ENCODE results near the gene SHISA9. TPM values are rescaled to one million over a fixed set of nuclear protein-coding genes. Genes with fewer than 3 reads are reported as not detected.

Gene SHISA9
- total RNA-seq, 1 donor from 2014 or later: 0.52 TPM

GRCh38 chr16:13068912-13069583 lies 167.7 kb downstream of the SHISA9 start:
- no peak for DNase-seq (ENCODE audit: low spot score)

- no peak for DNase-seq (ENCODE audit: low spot score)
Measured at GRCh38 chr16:13070268-13070667, 168.9 kb downstream of the SHISA9 start.

- DNase-seq (ENCODE audit: low spot score): no peak
Measured at GRCh38 chr16:13076878-13077277, 175.5 kb downstream of the SHISA9 start.

GRCh38 chr16:13077816-13078215 lies 176.4 kb downstream of the SHISA9 start:
- DNase-seq (ENCODE audit: low spot score): no peak

GRCh38 chr16:13080531-13080930 lies 179.1 kb downstream of the SHISA9 start:
- DNase-seq (ENCODE audit: low spot score): no peak

GRCh38 chr16:13081825-13082331 lies 180.5 kb downstream of the SHISA9 start:
- no peak for DNase-seq (ENCODE audit: low spot score)

- DNase-seq (ENCODE audit: low spot score): no peak
Measured at GRCh38 chr16:13083681-13084080, 182.3 kb downstream of the SHISA9 start.

GRCh38 chr16:13084331-13084730 lies 182.9 kb downstream of the SHISA9 start:
- no peak for DNase-seq (ENCODE audit: low spot score)

- DNase-seq (ENCODE audit: low spot score): no peak
Measured at GRCh38 chr16:13093661-13094060, 192.3 kb downstream of the SHISA9 start.

- DNase-seq (ENCODE audit: low spot score): no peak
Measured at GRCh38 chr16:13095061-13095460, 193.7 kb downstream of the SHISA9 start.

- no peak for DNase-seq (ENCODE audit: low spot score)
Measured at GRCh38 chr16:13098536-13098935, 197.1 kb downstream of the SHISA9 start.

- no peak for DNase-seq (ENCODE audit: low spot score)
Measured at GRCh38 chr16:13099822-13100221, 198.4 kb downstream of the SHISA9 start.

- DNase-seq (ENCODE audit: low spot score): no peak
Measured at GRCh38 chr16:13100970-13101369, 199.6 kb downstream of the SHISA9 start.

GRCh38 chr16:13101828-13102227 lies 200.4 kb downstream of the SHISA9 start:
- no peak for DNase-seq (ENCODE audit: low spot score)

- DNase-seq (ENCODE audit: low spot score): no peak
Measured at GRCh38 chr16:13102401-13102800, 201.0 kb downstream of the SHISA9 start.

- no peak for DNase-seq (ENCODE audit: low spot score)
Measured at GRCh38 chr16:13103831-13104530, 202.6 kb downstream of the SHISA9 start.

- DNase-seq (ENCODE audit: low spot score): no peak
Measured at GRCh38 chr16:13104772-13105171, 203.4 kb downstream of the SHISA9 start.

- no peak for DNase-seq (ENCODE audit: low spot score)
Measured at GRCh38 chr16:13105427-13105826, 204.0 kb downstream of the SHISA9 start.

GRCh38 chr16:13106464-13106863 lies 205.1 kb downstream of the SHISA9 start:
- no peak for DNase-seq (ENCODE audit: low spot score)

- no peak for DNase-seq (ENCODE audit: low spot score)
Measured at GRCh38 chr16:13108126-13108525, 206.7 kb downstream of the SHISA9 start.

- DNase-seq (ENCODE audit: low spot score): no peak
Measured at GRCh38 chr16:13109171-13109570, 207.8 kb downstream of the SHISA9 start.

GRCh38 chr16:13110124-13110796 lies 208.9 kb downstream of the SHISA9 start:
- DNase-seq (ENCODE audit: low spot score): no peak

GRCh38 chr16:13111747-13112146 lies 210.3 kb downstream of the SHISA9 start:
- DNase-seq (ENCODE audit: low spot score): no peak
